Measurements from ENCODE around the gene BPIFB6. TPM values are rescaled to one million over a fixed set of nuclear protein-coding genes. Genes with fewer than 3 reads are reported as not detected.

BPIFB6 gene
- total and polyA plus RNA-seq, 7 experiments from 2014 or later: not detected

DNA sequence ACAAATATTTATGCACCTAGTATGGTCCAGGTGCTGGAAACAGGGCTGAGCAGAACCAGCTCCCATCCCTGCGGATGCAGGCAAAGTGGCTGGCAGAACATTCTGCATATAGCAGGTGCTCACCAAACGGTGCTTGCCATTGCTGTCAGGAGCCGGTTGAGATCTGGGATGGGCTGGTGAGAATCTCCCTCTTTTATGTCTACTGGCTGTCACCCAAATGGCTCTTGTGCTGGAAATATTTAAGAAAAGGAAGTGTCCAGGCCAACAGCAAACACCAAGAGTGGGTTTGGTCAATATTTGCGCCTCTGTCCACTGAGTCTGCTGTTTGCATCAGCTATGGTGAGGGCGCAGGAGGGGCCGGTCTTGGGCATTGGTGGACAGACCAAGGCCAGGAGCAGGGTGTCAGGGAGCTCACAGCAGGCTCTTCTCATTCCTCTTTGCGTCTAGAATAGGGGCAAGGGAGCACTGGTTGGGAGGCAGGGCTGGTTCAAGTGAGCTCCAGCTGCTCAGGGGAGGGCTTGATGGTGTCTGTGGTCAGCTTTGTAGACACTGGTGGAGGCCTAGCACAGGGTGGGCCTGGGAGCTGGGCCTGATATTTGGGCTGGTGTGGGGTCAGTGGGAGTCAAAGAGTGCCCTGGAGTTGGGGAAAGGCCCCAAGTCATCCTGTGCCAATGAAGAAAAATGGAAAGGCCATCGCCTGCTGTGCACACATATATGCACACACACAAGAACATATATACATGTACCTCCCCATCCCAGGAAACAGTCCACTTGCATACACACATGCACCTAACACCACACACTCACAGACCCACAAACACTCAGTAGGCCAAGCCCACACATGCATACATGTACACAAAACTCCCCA is 25.3 kb upstream of the BPIFB6 start:
- CTCF ChIA-PET: interaction anchor here (0.7 to 2.4 kb wide), 6 partner anchors 11 to 213 kb away, joined by 3 to 19 read pairs (median 4); no protein-coding TSS in a partner anchor
- H3K4me1 ChIP-seq (ENCODE audit: control insufficient read depth in 2 of 2, insufficient read depth in 2 of 2, low read length in 2 of 2): peaks cover 0 to 20% of the 10 kb centered on the region in 2 donors
- no peak overlapping the region for H3K4me3 Mint-ChIP-seq
- intact Hi-C loops (cut with micrococcal nuclease): loop anchor here (1.0 kb wide), 4 partner anchors 34 to 216 kb away; no protein-coding TSS in a partner anchor
- H3K27me3 ChIP-seq (ENCODE audit: control insufficient read depth in 2 of 2, insufficient read depth in 2 of 2, low read length in 2 of 2): no peaks in the 10 kb centered on the region
- H3K4me3 ChIP-seq (ENCODE audit: low read length): no peak overlapping the region
- POLR2A ChIA-PET: no interaction called here
- H3K4me1 Mint-ChIP-seq: peaks cover 3 to 50% (median 25%) of the 10 kb centered on the region in 7 donors
- ATAC-seq (no peak), DNase-seq (no peak)
- H3K27ac ChIP-seq (ENCODE audit: low read depth, low read length): no peak overlapping the region
- peaks cover 0 to 3% (median 0%) of the 10 kb centered on the region in 5 donors for H3K36me3 Mint-ChIP-seq
- H3K9me3 ChIP-seq (ENCODE audit: control insufficient read depth in 2 of 3, low read length in 3 of 3): peaks cover 0 to 3% (median 0%) of the 10 kb centered on the region in 3 experiments
- peaks cover 0 to 9% (median 0%) of the 10 kb centered on the region in 11 donors for H3K9me3 Mint-ChIP-seq
- H3K36me3 ChIP-seq (ENCODE audit: control insufficient read depth in 2 of 3, insufficient read depth in 3 of 3, low read length in 3 of 3): no peaks in the 10 kb centered on the region
- no peaks in the 10 kb centered on the region for H3K27me3 Mint-ChIP-seq
- H3K27ac Mint-ChIP-seq: no peak overlapping the region

DNA sequence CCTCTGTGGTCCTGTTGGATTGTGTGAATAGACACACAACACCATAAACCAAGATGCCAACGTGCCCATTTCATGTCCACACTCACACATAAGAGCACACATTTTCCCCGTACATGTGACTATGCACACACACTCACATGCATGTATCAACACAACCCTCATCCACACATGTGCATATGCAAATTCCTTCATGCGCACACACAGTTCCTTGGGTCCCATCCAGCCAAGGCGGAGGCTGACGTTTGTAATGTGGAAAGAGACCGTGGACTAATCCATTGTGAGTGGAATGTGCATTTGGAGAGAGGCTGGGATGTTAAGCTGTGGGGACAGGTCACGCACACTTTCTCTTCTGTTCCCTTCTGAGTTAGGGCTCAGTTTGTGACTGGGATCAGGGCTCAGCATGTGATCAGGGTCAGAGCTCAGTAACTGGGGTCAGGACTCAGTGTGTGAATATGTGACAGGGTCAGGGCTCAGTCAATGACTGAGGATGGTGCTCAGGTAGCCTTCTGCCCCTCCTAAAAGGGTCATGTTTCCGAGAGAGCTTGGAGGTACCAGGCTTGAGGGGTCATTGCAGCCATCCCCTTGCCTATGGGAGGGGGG is 24.6 kb upstream of the BPIFB6 start:
- no peak overlapping the region for H3K27ac ChIP-seq (ENCODE audit: low read depth, low read length)
- POLR2A ChIA-PET: interaction anchor here (0.8 kb wide), 1 partner anchor 61 kb away, joined by 3 read pairs; no protein-coding TSS in a partner anchor
- peaks cover 0 to 3% (median 0%) of the 10 kb centered on the region in 3 experiments for H3K9me3 ChIP-seq (ENCODE audit: control insufficient read depth in 2 of 3, low read length in 3 of 3)
- CTCF ChIA-PET: interaction anchor here (1.0 kb wide), 1 partner anchor 31 kb away, joined by 3 read pairs; no protein-coding TSS in a partner anchor
- Mint-ChIP-seq H3K4me3 (no peak overlapping the region), H3K4me1 (peaks cover 1 to 45% (median 19%) of the 10 kb centered on the region in 7 donors), H3K27ac (no peak overlapping the region), H3K9me3 (peaks cover 0 to 9% (median 0%) of the 10 kb centered on the region in 11 donors), H3K36me3 (peaks cover 0 to 3% (median 0%) of the 10 kb centered on the region in 5 donors), H3K27me3 (no peaks in the 10 kb centered on the region)
- intact Hi-C loops (cut with micrococcal nuclease): no loop called here
- no peak for DNase-seq
- H3K4me1 ChIP-seq (ENCODE audit: control insufficient read depth in 2 of 2, insufficient read depth in 2 of 2, low read length in 2 of 2): peaks cover 0 to 20% of the 10 kb centered on the region in 2 donors
- H3K27me3 ChIP-seq (ENCODE audit: control insufficient read depth in 2 of 2, insufficient read depth in 2 of 2, low read length in 2 of 2): no peaks in the 10 kb centered on the region
- H3K36me3 ChIP-seq (ENCODE audit: control insufficient read depth in 2 of 3, insufficient read depth in 3 of 3, low read length in 3 of 3): no peaks in the 10 kb centered on the region
- no peak for ATAC-seq
- no peak overlapping the region for H3K4me3 ChIP-seq (ENCODE audit: low read length)

DNA sequence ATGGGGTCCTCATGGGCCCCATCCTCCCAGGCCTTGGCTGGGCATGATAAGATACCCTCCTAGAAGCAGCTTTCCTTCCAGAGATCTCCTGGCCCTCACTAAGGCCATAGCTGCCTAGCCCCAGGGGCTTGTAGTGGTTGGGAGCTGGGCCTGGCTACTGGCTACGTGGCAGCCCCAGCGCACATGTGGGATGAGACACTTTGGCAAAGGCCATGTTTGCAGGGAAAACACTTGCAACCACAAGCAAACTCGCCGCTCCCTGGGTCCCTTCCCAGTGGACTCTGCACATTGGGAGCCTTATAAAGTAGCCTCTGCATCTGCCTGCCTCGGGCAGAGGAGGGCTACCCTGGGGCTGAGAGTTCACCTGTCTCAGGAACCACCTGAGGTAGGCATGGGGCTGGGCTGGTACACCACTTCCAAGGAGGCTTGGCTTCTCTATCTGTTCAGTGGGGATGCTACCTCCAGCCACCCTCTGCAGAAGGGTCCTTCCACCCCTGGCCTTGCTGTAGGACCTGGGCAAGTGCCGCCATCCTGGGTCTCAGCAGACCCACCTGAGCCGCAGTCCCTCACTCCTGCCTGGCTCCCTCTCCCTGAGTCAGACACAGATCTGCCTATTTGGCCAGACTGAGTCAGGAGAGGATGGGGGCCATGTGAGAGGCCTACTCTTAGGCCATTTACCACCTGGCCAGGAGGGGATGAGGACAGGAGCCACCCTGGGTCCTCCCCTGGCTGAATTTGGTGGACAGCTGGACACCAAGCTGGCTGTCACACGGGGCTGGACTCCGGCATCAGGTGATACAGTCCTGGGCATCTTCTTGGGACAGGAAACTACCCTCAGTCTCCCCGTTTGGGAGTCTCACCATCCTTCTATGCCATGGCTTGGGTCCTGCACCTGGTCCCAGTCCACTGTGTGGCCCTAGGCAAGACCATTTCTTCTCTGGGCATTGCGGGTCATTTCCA is 23.8 kb upstream of the BPIFB6 start, which contains the start of gene BPIFB2:
Gene BPIFB2, plus strand, starts transcription at position 329 of the 960 bp plus-strand sequence. CDS start 871 bp downstream, outside the sequence.
- H3K27ac ChIP-seq (ENCODE audit: low read depth, low read length): no peak within 1 kb of the TSS
- CTCF ChIA-PET: no interaction called here
- peaks cover 0 to 15% of the 10 kb centered on the region in 2 donors for H3K4me1 ChIP-seq (ENCODE audit: control insufficient read depth in 2 of 2, insufficient read depth in 2 of 2, low read length in 2 of 2)
- H3K4me1 Mint-ChIP-seq: peaks cover 0 to 45% (median 17%) of the 10 kb centered on the region in 7 donors
- peaks cover 0 to 3% (median 0%) of the 10 kb centered on the region in 5 donors for H3K36me3 Mint-ChIP-seq
- no peaks in the 10 kb centered on the region for H3K27me3 Mint-ChIP-seq
- H3K4me3 Mint-ChIP-seq: no peak within 1 kb of the TSS
- H3K27me3 ChIP-seq (ENCODE audit: control insufficient read depth in 2 of 2, insufficient read depth in 2 of 2, low read length in 2 of 2): no peaks in the 10 kb centered on the region
- H3K9me3 ChIP-seq (ENCODE audit: control insufficient read depth in 2 of 3, low read length in 3 of 3): peaks cover 0 to 3% (median 0%) of the 10 kb centered on the region in 3 experiments
- H3K4me3 ChIP-seq (ENCODE audit: low read length): no peak within 1 kb of the TSS
- H3K9me3 Mint-ChIP-seq: peaks cover 0 to 9% (median 0%) of the 10 kb centered on the region in 11 donors
- ATAC-seq: no peak
- H3K36me3 ChIP-seq (ENCODE audit: control insufficient read depth in 2 of 3, insufficient read depth in 3 of 3, low read length in 3 of 3): no peaks in the 10 kb centered on the region
- DNase-seq: no peak
- H3K27ac Mint-ChIP-seq: peak within 1 kb of the TSS in 1 of 9 donors; percentile 46
- intact Hi-C loops (cut with micrococcal nuclease): no loop called here
- POLR2A ChIA-PET: interaction anchor here (0.8 kb wide), 1 partner anchor 62 kb away, joined by 3 read pairs; no protein-coding TSS in a partner anchor

DNA sequence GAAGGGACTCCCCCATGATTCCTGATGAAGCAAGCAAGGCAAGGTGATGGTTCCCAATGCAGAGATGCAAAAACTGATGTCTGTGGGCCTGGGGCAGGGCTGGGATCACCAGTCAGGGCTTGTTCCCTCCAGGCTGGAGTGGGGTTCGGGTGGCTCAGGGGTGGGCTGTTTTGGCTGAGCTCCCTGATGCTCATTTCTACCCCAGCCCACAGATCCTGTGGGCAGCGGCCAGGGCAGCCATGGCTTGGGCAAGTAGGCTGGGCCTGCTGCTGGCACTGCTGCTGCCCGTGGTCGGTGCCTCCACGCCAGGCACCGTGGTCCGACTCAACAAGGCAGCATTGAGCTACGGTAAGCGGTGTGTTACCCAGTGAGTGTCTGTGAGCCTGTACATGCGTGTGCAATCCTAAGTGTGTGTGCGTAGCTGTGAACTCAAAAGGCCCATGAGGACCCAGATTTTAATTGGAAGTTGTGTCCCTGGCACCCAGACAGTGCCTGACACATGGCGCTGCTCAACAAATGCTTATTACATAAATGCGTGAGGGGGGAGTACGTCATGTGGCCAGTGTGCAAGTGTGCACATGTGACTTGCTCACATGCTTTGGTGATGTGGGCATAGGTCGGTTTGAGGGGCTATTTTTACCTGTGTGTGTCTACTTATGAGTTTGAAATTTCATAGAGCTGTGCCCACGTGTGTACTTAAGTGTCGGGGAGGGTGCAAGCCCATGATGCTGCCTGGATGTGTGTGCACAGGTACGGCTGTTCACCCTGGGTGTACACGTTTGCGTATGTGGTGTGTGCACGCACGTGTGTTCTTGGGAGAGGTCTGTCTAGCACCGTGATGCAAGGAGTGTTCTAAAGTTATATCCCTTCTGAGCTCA is 22.9 kb upstream of the BPIFB6 start:
- CTCF ChIA-PET: no interaction called here
- Mint-ChIP-seq H3K36me3 (peaks cover 0 to 3% (median 0%) of the 10 kb centered on the region in 5 donors), H3K4me3 (no peak overlapping the region), H3K4me1 (peaks cover 0 to 43% (median 23%) of the 10 kb centered on the region in 7 donors), H3K27ac (peak overlapping the region in 1 of 9 donors; percentile 46), H3K9me3 (peaks cover 0 to 9% (median 0%) of the 10 kb centered on the region in 11 donors), H3K27me3 (no peaks in the 10 kb centered on the region)
- Histone ChIP-seq H3K27ac (ENCODE audit: low read depth, low read length) (no peak overlapping the region), H3K4me3 (ENCODE audit: low read length) (no peak overlapping the region), H3K4me1 (ENCODE audit: control insufficient read depth in 2 of 2, insufficient read depth in 2 of 2, low read length in 2 of 2) (peaks cover 0 to 13% of the 10 kb centered on the region in 2 donors), H3K9me3 (ENCODE audit: control insufficient read depth in 2 of 3, low read length in 3 of 3) (peaks cover 0 to 3% (median 0%) of the 10 kb centered on the region in 3 experiments), H3K27me3 (ENCODE audit: control insufficient read depth in 2 of 2, insufficient read depth in 2 of 2, low read length in 2 of 2) (no peaks in the 10 kb centered on the region), H3K36me3 (ENCODE audit: control insufficient read depth in 2 of 3, insufficient read depth in 3 of 3, low read length in 3 of 3) (no peaks in the 10 kb centered on the region)
- ATAC-seq (no peak), DNase-seq (no peak)
- POLR2A ChIA-PET: no interaction called here
- intact Hi-C loops (cut with micrococcal nuclease): no loop called here

DNA sequence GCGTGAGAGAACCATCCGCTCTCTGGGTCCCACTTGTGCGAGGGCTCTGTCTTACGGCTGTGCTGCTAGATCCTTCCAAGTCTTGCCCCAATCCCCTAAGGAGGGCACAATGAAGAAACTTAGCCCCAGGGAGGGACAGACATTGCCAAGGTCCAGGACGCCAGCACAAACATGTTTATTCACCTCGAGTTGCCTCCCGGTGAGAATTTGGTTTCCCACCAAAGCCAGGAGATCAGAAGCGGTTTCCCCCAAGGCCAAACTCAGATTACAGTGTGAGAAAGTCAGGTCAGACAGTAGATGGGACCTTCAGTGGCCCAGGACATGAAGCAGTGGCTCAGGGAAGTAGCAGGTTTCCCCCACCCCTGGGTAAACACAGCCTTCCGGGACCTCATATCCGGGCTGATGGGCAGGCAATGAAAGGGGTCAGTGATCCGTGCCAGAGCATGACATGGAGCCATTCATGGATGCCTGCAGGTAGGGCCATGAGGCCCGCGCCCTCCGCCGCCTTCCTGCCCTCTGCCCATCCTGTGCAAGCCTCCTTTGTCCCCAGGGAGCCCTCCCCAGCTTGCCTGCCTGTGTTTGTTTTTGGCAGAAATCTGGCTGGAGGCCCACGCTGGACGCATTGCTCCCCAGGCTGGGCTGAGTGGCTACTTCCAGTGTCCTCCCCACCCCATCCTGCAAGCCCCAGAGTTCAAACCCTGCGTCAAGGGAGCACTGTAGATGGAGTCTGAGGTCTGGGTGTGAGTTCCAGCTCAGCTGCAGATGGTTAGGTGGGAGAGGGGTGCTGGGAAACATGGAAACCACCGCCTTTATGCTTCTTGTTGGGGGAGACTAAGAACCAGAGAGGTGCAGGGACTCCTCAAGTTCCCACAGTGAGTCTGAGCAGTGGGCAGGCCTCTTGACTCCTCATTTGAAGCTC is 22.0 kb upstream of the BPIFB6 start:
- H3K9me3 ChIP-seq (ENCODE audit: control insufficient read depth in 2 of 3, low read length in 3 of 3): peaks cover 0 to 3% (median 0%) of the 10 kb centered on the region in 3 experiments
- Mint-ChIP-seq H3K27me3 (no peaks in the 10 kb centered on the region), H3K9me3 (peaks cover 0 to 9% (median 0%) of the 10 kb centered on the region in 11 donors), H3K36me3 (peaks cover 0 to 3% (median 0%) of the 10 kb centered on the region in 5 donors), H3K4me3 (no peak overlapping the region), H3K27ac (no peak overlapping the region), H3K4me1 (peaks cover 0 to 38% (median 19%) of the 10 kb centered on the region in 7 donors)
- ChIA-PET POLR2A (no interaction called here), CTCF (no interaction called here)
- no peak for DNase-seq
- no peak overlapping the region for H3K4me3 ChIP-seq (ENCODE audit: low read length)
- ATAC-seq: no peak
- H3K36me3 ChIP-seq (ENCODE audit: control insufficient read depth in 2 of 3, insufficient read depth in 3 of 3, low read length in 3 of 3): no peaks in the 10 kb centered on the region
- H3K4me1 ChIP-seq (ENCODE audit: control insufficient read depth in 2 of 2, insufficient read depth in 2 of 2, low read length in 2 of 2): peaks cover 0 to 7% of the 10 kb centered on the region in 2 donors
- H3K27me3 ChIP-seq (ENCODE audit: control insufficient read depth in 2 of 2, insufficient read depth in 2 of 2, low read length in 2 of 2): no peaks in the 10 kb centered on the region
- H3K27ac ChIP-seq (ENCODE audit: low read depth, low read length): no peak overlapping the region
- intact Hi-C loops (cut with micrococcal nuclease): no loop called here

Data from naive thymus-derived CD4-positive, alpha-beta T cell (primary cell).